DOHH2 (cell line): ENCODE data around the gene SOD3.

ENCODE experiments used
- CTCF ChIP-seq: fragments of 200-600 bp; sonication (generic); IDR thresholded peaks from one replicate; pipeline ENCODE4 v1.5.1; 2014; ENCODE audit warnings: antibody characterized with exemption, mild to moderate bottlenecking, low read depth, low read length; ENCODE audit not compliant: poor library complexity, severe bottlenecking
- EZH2phosphoT487 ChIP-seq: fragments of 200-600 bp; sonication (generic); IDR thresholded peaks from 2 replicates; pipeline ENCODE4 v1.6.1; 2017; ENCODE audit warnings: borderline replicate concordance, mild to moderate bottlenecking, antibody characterized with exemption, low read length, moderate library complexity, mixed read lengths

GRCh38 chr4:24805067-24805466 is 9.7 kb downstream of the SOD3 start:
- TF ChIP-seq CTCF (no peak), EZH2phosphoT487 (no peak)
